Panc1 (cell line): Measurements from ENCODE around the gene UCK1. TPM values are rescaled to one million over a fixed set of nuclear protein-coding genes. Genes with fewer than 3 reads are reported as not detected.

Experiments used
- ATAC-seq: fragments of 200-7000 bp; cut with Tn5 transposase; 2 replicates; pipeline ENCODE4 v1.9.1; 2020; ENCODE audit warnings: mild to moderate bottlenecking, moderate library complexity
- BruUV-seq: library from RNA; stranded (reverse); fragments of 400-500 nt; replicated peaks from 2 replicates; lab custom pipeline; 2021; lab: Mats Ljungman, UMichigan
- CTCF ChIA-PET: fragments of 300-600 bp; sonication (Branson Sonifier 250); formaldehyde crosslinking; loops from one replicate; lab custom pipeline; 2022; ENCODE audit warnings: antibody characterized with exemption; lab: Charles Lee
- POLR2A ChIA-PET: fragments of 300-600 bp; sonication (Branson Sonifier 250); formaldehyde crosslinking; loops from one replicate; lab custom pipeline; 2022; ENCODE audit warnings: antibody characterized with exemption; lab: Charles Lee
- DNase-seq: peaks from one replicate; pipeline ENCODE4 v3.0.0-alpha.2; 2010; ENCODE audit warnings: low read depth, low spot score
- H3K27ac ChIP-seq: 2 replicates; pipeline ENCODE4 v1.5.1; 2011; ENCODE audit warnings: mild to moderate bottlenecking, low read length, inconsistent platforms
- H3K27me3 ChIP-seq: fragments of 200-500 bp; sonication (Bioruptor generic); 2 replicates; pipeline ENCODE4 v1.6.0; 2014; ENCODE audit warnings: low read length, inconsistent platforms; ENCODE audit not compliant: control insufficient read depth, insufficient read depth
- H3K36me3 ChIP-seq: fragments of 200-500 bp; sonication (Bioruptor generic); 2 replicates; pipeline ENCODE4 v1.5.1; 2014; ENCODE audit warnings: inconsistent platforms, mild to moderate bottlenecking, low read length, moderate library complexity; ENCODE audit not compliant: control insufficient read depth, insufficient read depth
- H3K4me1 ChIP-seq: 2 replicates; pipeline ENCODE4 v1.5.1; 2011; ENCODE audit warnings: inconsistent platforms, mild to moderate bottlenecking, low read length, moderate library complexity; ENCODE audit not compliant: control insufficient read depth, insufficient read depth
- H3K4me3 ChIP-seq, 2 experiments: 2 replicates each; pipeline ENCODE4 v1.5.1; 2011 to 2012; ENCODE audit warnings: low read depth in 2 of 2, low read length in 2 of 2, mild to moderate bottlenecking in 2 of 2, inconsistent platforms in 1 of 2, moderate library complexity in 1 of 2
- H3K9me3 ChIP-seq: fragments of 200-500 bp; sonication (Bioruptor generic); 2 replicates; pipeline ENCODE4 v1.5.1; 2014; ENCODE audit warnings: low read depth, mild to moderate bottlenecking, inconsistent platforms, low read length, moderate library complexity; ENCODE audit not compliant: control insufficient read depth, insufficient read depth
- CTCF ChIP-seq: fragments of 450-650 bp; IDR thresholded peaks from 2 replicates; pipeline ENCODE4 v1.5.1; 2017; ENCODE audit warnings: mild to moderate bottlenecking
- POLR2AphosphoS5 ChIP-seq: IDR thresholded peaks from 2 replicates; pipeline ENCODE4 v1.6.1; 2012; ENCODE audit warnings: mild to moderate bottlenecking, low read depth, low read length, moderate library complexity
- REST ChIP-seq, 2 experiments: IDR thresholded peaks; 2 replicates each; pipeline ENCODE4 v1.6.1; 2011 to 2012; ENCODE audit warnings: low read depth in 2 of 2, control low read depth in 1 of 2, low read length in 1 of 2, mild to moderate bottlenecking in 1 of 2, moderate library complexity in 1 of 2; ENCODE audit not compliant: insufficient read depth in 1 of 2
- SIN3A ChIP-seq: IDR thresholded peaks from 2 replicates; pipeline ENCODE4 v1.6.1; 2012; ENCODE audit warnings: low read depth, mild to moderate bottlenecking, low read length, moderate library complexity, borderline replicate concordance; ENCODE audit not compliant: insufficient read depth
- TCF7L2 ChIP-seq: IDR thresholded peaks from 2 replicates; pipeline ENCODE4 v1.6.1; 2011; ENCODE audit warnings: mild to moderate bottlenecking, low read depth, low read length, inconsistent platforms
- in situ Hi-C: cut with HindIII; loops from 2 replicates; pipeline ENCODE4 v1.10.0; 2016; ENCODE audit warnings: low sequenced_read_pairs, low pct_unique_long_range_greater_than_20kb
- intact Hi-C: fragments of 100-400 bp; cut with micrococcal nuclease; formaldehyde crosslinking; loops from one replicate; pipeline ENCODE4 v1.10.0; 2022; ENCODE audit not compliant: unreplicated experiment
- total RNA-seq: library from RNA; stranded (reverse); gene quantifications from one replicate; pipeline ENCODE4 v1.2.1, GENCODE V29; 2021; ENCODE audit not compliant: unreplicated experiment

UCK1 gene
- total RNA-seq, 1 experiment from 2014 or later = 30.2 TPM

GRCh38 chr9:131579789-131580211, 48.7 kb upstream of the UCK1 start:
- intact Hi-C loops (no loop called here), in situ Hi-C loops (no loop called here)
- TF ChIP-seq CTCF (no peak), POLR2AphosphoS5 (no peak), SIN3A (no peak), TCF7L2 (no peak), REST (IDR thresholded peaks at IDR 0.05; ENCODE audit: insufficient read depth in 1 of 2, low read depth in 2 of 2, low read length in 1 of 2) (no peak)
- no peaks in the 10 kb centered on the region for H3K9me3 ChIP-seq
- H3K4me3 ChIP-seq = no peak overlapping the region
- ATAC-seq (no peak), DNase-seq (no peak)
- no peaks in the 10 kb centered on the region for H3K27me3 ChIP-seq
- no peaks in the 10 kb centered on the region for H3K36me3 ChIP-seq
- ChIA-PET POLR2A (no interaction called here), CTCF (no interaction called here)
- no peaks in the 10 kb centered on the region for H3K4me1 ChIP-seq
- no peak overlapping the region for H3K27ac ChIP-seq
- no TSS peak for BruUV-seq

GRCh38 chr9:131578731-131579504, 47.9 kb upstream of the UCK1 start:
- Histone ChIP-seq H3K36me3 (no peaks in the 10 kb centered on the region), H3K27me3 (no peaks in the 10 kb centered on the region), H3K4me1 (no peaks in the 10 kb centered on the region), H3K9me3 (no peaks in the 10 kb centered on the region), H3K27ac (no peak overlapping the region), H3K4me3 (no peak overlapping the region)
- no TSS peak for BruUV-seq
- DNase-seq (no peak), ATAC-seq (no peak)
- ChIA-PET POLR2A (no interaction called here), CTCF (interaction anchor here (0.5 kb wide), 1 partner anchor 8 kb away, joined by 11 read pairs; no protein-coding TSS in a partner anchor)
- no peak for TF ChIP-seq SIN3A
- TF ChIP-seq REST (IDR thresholded peaks at IDR 0.05; ENCODE audit: insufficient read depth in 1 of 2, low read depth in 2 of 2, low read length in 1 of 2) = no peak
- TF ChIP-seq POLR2AphosphoS5 = no peak
- TF ChIP-seq TCF7L2 = no peak
- TF ChIP-seq CTCF = no peak
- intact Hi-C loops (no loop called here), in situ Hi-C loops (no loop called here)
